Measurements from ENCODE around the gene CCSER1.

CCSER1 gene

DNA sequence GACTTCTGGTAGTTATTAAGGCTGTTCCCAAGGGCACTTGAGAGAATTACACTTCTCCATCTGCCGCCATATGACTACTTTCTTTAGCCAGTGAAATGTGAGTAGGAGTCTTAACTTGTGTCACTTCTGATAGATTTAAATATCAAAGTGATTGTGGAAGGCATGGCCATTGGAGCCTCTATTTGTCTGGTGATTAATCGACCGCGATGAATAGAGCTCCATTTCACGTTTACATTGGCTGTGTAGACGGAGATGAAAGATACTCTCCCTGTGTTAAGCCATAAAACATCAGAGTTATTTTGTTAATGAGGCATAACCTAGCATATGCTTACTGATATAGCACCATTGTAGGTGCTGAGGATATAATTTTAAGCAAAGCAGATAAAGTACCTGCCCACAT, 852.4 kb downstream of the CCSER1 start:
- no peak for DNase-seq

DNA sequence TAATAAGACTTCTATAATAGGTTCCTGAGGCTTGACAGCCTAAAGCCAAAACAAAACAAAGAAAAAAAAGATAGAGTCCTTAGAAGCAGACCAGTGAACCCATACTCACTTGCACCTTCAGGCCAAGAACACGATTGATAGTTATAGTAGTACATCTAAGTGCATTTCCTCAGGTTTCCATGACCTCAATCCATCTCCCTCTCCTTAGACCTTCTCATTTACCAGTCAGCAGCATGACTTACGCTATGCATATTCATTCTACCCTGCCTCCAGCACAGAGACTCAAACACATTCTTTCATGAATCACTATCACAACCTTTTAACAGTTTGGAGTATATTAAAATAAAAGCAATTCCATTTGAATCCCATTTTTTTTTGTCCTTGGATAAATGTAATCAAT, 855.6 kb downstream of the CCSER1 start:
- DNase-seq, result no peak

DNA sequence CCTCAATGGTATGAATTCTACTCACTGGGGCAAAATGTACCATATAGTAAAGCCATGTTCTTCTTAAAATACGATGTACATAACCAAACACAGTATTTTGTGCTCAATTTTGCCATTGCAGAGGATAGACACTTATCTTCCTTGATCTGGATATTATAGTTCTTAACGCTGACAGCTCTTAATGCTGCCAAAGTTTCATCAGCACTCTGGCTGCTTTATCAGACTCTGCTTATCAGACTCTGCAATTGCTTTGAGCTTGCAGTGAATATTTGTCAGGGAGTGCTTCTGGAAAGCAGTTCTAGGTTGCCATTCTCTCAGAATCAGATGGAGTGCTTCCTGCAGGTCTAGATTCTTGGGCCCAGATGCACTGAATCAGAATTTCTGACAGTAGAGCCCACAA, 863.1 kb downstream of the CCSER1 start:
- DNase-seq, result no peak

GRCh38 chr4:90992213-90992612, 865.0 kb downstream of the CCSER1 start:
- no peak for DNase-seq

- no peak for DNase-seq
Measured at GRCh38 chr4:90994851-90995574, 867.8 kb downstream of the CCSER1 start.

- DNase-seq, result no peak
Measured at GRCh38 chr4:90995996-90996395, 868.8 kb downstream of the CCSER1 start.

DNA sequence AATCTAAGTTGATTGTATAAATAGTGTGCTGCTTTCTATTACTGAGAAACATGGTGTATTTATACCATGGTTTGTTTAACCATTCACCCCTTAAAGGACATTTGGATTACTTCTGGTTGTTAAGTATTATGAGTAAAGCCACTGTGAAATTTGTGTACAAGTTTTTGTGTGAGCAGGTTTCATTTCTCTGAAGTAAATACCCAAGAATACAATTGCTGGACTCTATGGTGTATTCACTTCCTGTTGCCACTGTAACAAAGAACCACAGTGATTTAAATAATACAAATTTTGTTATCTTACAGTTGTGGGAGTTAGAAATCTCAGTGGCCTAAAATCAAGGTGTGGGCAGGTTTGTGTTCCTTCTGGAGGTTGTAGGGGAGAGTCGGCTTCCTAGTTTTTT, 869.6 kb downstream of the CCSER1 start:
- DNase-seq, result no peak

GRCh38 chr4:91015861-91016260, 888.7 kb downstream of the CCSER1 start:
- DNase-seq, result no peak

GRCh38 chr4:91019513-91019912, 892.3 kb downstream of the CCSER1 start:
- DNase-seq, result no peak

- no peak for DNase-seq
Measured at GRCh38 chr4:91025241-91026148, 898.3 kb downstream of the CCSER1 start.

GRCh38 chr4:91028228-91028627, 901.0 kb downstream of the CCSER1 start:
- DNase-seq, result no peak

- DNase-seq, result no peak
Measured at GRCh38 chr4:91031761-91032160, 904.6 kb downstream of the CCSER1 start.

DNA sequence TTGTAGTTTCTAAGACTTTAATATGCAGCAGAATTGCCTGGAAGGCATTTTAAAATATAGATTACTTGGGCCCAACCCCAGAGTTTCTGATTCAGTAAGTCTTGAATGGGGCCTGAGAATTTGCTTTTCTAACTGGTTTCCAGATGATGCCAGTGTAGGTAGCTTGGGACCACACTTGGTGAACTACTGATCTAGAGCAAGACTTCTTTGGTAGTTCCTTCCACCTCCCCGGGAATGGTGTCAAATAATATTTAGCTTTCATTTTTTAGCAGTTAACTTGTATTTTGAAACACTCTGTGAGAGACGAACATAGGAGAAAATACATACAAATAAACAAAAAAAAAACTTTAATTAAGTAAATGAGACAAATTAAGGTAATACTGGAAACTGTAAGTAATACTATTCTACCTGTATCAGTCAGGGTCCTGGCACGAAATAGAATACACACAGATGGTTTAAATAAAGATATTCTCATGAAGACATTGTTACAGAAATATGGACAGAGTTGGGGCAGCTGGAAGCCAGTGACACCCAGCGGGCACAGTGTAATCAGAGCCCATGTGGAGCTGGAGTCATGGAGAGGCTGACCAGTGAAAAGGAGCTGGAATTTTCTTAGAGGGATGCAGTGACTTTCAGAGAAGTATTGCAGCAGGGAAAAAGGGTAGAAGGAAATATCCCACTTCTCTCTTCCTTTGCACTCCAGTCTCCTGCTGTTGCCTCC, 905.7 kb downstream of the CCSER1 start:
- DNase-seq, result no peak

GRCh38 chr4:91035276-91035675, 908.1 kb downstream of the CCSER1 start:
- DNase-seq, result no peak

DNA sequence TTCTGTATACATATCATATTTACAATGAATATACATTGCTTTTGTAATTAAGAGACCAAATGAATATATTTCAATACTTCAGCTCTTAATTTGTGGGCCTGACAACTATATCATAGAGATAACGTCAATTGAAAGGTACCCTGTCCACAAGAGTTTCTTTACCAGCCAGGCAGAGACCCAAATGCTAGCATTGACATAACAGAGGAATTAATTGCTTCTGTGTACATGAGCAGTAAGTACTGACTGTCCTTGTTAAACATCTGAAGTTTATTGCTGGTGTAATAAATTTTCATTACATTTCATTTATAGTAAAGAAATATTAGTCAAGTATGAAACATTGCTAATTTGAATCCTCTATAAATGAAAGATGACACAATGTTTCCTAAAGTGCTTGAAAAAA, 910.8 kb downstream of the CCSER1 start:
- DNase-seq, result no peak

DNA sequence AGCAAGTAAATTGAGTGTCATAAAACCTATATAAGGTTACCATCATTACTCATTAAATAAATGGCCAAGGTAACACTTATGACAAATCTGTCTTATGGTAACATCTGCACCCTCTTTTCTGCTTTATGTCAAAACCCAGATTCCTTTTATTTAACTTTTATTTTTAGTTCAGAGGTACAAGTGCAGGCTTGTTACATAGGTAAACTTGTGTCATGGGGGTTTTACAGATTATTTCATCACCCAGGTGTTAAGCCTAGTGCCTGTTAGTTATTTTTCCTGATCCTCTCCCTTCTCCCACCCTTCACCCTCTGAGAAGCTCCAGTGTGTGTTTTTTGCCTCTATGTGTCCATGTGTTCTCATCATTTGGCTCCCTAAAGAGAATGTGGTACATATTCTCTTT, 930.7 kb downstream of the CCSER1 start:
- no peak for DNase-seq

GRCh38 chr4:91058345-91058744, 931.2 kb downstream of the CCSER1 start:
- no peak for DNase-seq

DNA sequence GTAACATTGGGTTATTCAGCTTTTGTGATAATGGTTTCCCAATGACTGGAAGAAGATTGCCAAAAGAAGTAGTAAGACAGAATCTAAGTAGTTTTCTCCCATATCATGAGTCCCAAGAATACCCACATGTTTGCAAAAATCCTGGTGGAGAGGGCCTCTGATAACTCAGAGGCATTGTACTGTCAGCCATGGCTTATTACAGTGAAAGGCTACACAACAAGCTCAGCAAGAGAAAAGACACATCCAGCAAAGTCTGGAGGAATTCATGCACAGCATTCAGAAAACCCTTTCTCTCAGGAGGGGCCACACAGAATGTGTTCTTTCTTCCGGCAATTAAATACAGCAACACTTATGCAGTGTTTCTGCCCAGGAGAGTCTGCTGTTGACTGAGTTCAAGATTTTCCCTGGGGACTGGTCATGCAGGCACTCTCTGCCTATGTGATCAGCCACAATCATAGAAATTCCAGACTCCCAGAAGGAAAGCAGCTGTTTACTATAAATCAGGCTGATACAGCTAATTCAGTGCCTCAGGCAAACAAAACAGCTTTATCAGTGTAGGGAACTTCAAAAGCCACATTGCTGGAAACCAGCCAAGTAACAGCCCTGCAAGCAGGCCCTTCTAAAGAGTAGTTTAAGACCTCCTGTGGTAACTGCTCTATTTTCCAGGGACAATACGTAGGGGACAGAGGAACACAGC, 937.1 kb downstream of the CCSER1 start:
- no peak for DNase-seq

DNA sequence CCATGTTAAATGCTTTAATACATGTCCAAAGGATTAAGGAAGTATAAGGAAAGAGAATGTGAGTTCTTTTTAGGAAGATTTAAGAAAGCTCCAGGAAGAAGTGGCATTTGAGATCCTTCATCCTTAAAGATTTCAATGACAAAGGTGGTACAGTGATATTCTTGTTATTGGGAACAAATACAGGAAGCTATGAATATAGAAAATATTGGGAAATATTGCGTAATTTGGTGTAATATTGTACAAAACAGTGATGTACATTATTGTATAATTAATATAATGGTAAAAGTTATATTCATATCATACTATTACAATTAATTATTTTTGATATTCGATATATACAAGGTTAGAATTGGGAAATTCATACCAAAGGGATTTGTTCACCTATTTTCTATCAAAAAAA, 937.9 kb downstream of the CCSER1 start:
- no peak for DNase-seq

DNA sequence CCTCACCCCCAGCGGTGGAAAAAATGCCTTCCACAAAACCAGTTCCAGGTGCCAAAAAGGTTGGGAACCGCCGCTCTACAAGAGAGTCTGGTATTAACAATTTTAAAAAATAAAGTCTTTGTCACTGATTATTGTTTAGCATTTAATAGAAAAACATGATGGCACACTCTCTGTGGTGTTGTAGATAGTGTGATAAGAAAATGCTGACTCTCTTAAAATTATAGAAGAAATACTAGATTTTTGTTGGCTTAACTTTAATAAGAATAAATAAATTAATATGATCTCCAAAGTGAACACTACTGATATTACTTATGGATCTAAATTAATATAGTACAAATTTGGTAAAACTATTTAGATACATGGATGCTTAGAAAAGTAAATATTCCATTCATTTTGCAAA, 943.5 kb downstream of the CCSER1 start:
- no peak for DNase-seq

- no peak for DNase-seq
Measured at GRCh38 chr4:91076147-91076546, 949.0 kb downstream of the CCSER1 start.

DNA sequence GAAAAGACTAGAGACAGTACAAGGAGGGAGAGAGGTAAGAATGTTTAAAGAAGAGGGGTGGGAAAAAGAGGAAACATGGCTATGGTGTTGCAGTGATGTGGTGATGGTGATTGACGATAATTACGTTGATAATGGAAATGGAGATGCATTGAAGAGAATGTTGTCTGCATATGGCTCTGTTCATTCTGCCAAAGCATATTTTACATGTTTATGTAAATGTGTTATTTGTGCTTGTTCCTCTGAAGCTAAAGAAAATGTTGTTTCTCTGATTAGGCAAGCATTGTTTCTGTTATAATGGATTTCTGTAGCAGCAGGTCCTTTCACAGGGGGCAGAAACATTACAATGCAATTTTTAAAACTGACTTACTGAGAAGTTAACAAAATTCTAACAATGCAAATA, 958.8 kb downstream of the CCSER1 start:
- DNase-seq, result no peak

GRCh38 chr4:91087743-91088142, 960.5 kb downstream of the CCSER1 start:
- no peak for DNase-seq

Measured in activated CD8-positive, alpha-beta memory T cell treated with anti-CD3 and anti-CD28 coated beads, Interleukin-2, amount 50 U/mL, for 4 hours (primary cell).